ENCODE results near the gene CCND3.

DNA sequence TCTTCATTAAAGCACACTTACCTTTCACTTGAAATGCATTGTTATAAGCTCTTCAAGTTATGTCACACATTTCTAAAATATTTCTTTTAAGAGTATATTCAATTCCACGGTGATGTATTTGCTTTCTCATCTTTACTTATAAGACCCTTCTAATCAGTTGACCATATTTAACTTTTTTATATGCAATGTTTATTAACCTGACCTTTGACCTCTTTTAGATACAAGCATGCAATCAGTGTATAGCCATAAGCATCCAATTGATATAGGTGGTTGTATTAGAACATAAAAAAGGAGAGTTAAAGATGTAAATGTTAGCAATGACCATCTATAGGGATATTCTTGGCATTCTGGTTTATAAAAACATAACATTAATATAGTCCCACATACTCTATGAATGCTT is 55.7 kb downstream of the CCND3 start:
- TF ChIP-seq EZH2 (IDR thresholded peaks at IDR 0.05; ENCODE audit: insufficient read depth, low read length) = no peak
- TF ChIP-seq, protein P1, sequence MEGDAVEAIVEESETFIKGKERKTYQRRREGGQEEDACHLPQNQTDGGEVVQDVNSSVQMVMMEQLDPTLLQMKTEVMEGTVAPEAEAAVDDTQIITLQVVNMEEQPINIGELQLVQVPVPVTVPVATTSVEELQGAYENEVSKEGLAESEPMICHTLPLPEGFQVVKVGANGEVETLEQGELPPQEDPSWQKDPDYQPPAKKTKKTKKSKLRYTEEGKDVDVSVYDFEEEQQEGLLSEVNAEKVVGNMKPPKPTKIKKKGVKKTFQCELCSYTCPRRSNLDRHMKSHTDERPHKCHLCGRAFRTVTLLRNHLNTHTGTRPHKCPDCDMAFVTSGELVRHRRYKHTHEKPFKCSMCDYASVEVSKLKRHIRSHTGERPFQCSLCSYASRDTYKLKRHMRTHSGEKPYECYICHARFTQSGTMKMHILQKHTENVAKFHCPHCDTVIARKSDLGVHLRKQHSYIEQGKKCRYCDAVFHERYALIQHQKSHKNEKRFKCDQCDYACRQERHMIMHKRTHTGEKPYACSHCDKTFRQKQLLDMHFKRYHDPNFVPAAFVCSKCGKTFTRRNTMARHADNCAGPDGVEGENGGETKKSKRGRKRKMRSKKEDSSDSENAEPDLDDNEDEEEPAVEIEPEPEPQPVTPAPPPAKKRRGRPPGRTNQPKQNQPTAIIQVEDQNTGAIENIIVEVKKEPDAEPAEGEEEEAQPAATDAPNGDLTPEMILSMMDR (IDR thresholded peaks at IDR 0.05; ENCODE audit: insufficient read depth, low read depth, low read length) = no peak

Measured in astrocyte (in vitro differentiated cells and primary cell).